ENCODE measurements around the gene ARID1B.

DNA sequence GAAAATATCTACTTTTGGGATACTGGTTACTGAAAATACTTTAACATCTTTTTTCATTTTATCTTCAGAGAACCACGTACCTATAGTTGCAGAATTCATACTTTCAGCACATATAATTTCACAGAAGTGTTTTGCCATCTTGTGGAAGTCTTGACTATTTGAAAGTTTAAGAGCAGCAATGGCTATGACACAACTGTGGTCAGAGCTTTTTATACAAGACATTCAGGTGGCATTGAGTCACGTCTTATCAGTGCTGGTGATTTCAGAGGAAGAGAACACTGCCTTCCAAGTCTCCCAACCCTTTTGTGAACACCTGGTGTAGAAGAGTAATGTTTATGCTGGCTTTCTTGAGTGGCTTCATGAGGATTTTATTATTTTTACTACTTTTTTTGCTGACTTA, 171.6 kb downstream of the ARID1B start:
- TF ChIP-seq POLR2A (IDR thresholded peaks at IDR 0.05): no peak
- TF ChIP-seq, protein P1, sequence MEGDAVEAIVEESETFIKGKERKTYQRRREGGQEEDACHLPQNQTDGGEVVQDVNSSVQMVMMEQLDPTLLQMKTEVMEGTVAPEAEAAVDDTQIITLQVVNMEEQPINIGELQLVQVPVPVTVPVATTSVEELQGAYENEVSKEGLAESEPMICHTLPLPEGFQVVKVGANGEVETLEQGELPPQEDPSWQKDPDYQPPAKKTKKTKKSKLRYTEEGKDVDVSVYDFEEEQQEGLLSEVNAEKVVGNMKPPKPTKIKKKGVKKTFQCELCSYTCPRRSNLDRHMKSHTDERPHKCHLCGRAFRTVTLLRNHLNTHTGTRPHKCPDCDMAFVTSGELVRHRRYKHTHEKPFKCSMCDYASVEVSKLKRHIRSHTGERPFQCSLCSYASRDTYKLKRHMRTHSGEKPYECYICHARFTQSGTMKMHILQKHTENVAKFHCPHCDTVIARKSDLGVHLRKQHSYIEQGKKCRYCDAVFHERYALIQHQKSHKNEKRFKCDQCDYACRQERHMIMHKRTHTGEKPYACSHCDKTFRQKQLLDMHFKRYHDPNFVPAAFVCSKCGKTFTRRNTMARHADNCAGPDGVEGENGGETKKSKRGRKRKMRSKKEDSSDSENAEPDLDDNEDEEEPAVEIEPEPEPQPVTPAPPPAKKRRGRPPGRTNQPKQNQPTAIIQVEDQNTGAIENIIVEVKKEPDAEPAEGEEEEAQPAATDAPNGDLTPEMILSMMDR (IDR thresholded peaks at IDR 0.05): no peak
